Measurements from ENCODE around the gene LSM7.

LSM7 gene

DNA sequence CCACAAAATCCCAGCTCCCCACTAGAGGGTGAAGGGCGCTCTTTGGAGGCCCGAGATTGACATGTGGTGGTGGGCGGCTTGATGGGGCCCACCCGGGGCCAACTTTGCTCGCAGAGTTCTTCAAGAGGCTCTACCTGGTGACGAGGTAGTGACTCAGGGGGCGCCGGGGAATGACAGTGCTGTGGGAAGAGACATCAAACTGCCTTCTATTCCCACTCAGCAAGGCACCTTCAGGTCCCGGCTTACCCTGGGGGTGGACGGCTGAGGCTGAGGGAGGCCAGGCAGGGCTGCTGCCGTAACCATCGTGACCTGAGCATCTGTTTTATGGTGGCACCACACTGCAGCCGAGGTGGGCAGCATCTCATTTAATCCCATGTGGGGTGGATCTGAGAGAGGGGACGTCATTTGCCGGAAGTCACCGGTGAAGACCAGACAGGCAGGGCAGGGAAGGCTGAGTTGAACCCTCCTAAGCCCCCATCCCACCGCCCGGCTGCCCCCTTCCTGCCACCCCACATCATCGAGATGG is 22.0 kb downstream of the LSM7 start:
- no peak for DNase-seq (ENCODE audit: low read depth)

GRCh38 chr19:2305452-2306280 is 22.7 kb downstream of the LSM7 start:
- DNase-seq (ENCODE audit: low read depth), result no peak
- no peak overlapping the region for H3K4me3 ChIP-seq (ENCODE audit: low read depth, low read length)
- TF ChIP-seq, protein P1, sequence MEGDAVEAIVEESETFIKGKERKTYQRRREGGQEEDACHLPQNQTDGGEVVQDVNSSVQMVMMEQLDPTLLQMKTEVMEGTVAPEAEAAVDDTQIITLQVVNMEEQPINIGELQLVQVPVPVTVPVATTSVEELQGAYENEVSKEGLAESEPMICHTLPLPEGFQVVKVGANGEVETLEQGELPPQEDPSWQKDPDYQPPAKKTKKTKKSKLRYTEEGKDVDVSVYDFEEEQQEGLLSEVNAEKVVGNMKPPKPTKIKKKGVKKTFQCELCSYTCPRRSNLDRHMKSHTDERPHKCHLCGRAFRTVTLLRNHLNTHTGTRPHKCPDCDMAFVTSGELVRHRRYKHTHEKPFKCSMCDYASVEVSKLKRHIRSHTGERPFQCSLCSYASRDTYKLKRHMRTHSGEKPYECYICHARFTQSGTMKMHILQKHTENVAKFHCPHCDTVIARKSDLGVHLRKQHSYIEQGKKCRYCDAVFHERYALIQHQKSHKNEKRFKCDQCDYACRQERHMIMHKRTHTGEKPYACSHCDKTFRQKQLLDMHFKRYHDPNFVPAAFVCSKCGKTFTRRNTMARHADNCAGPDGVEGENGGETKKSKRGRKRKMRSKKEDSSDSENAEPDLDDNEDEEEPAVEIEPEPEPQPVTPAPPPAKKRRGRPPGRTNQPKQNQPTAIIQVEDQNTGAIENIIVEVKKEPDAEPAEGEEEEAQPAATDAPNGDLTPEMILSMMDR (IDR thresholded peaks at IDR 0.05; ENCODE audit: control insufficient read depth, extremely low read depth, insufficient read depth), result no peak

More for the DNA sequence above, 22.0 kb downstream of the LSM7 start:
- H3K4me3 ChIP-seq (ENCODE audit: low read depth, low read length), result no peak overlapping the region
- TF ChIP-seq, protein P1 (IDR thresholded peaks at IDR 0.05; ENCODE audit: control insufficient read depth, extremely low read depth, insufficient read depth), result no peak

DNA sequence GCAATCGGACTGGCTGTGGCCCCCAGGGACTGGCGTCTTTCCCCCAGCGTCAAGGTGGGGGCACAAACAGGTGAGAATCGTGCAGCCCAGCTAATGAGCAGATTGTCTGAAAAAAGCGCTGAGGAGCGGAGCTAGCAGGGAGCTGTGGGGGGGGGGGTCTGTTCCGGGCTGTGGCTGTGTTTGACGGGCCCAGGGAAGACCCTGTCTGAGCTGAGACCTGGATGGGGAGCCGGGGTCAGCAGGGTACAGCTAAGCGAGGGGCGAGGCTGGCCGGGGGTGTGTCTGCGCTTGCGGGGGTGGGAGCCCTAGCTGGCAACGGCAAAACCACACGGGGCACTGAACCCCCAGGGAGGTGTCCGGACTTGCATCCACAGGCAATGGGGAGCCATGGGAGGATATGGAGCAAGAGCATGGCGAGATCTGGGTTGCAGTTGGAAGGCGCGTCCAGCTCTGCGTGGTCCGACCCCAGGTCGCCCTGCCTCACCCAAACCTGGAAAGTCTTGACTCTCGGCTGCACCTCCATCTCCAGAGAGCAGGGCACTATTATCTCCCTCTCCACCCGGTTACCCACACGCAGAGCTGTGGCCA is 25.1 kb downstream of the LSM7 start:
- H3K4me3 ChIP-seq (ENCODE audit: low read depth, low read length), result no peak overlapping the region
- TF ChIP-seq, protein P1 (IDR thresholded peaks at IDR 0.05; ENCODE audit: control insufficient read depth, extremely low read depth, insufficient read depth), result no peak
- DNase-seq (ENCODE audit: low read depth), result no peak

- TF ChIP-seq, protein P1 (IDR thresholded peaks at IDR 0.05; ENCODE audit: control insufficient read depth, extremely low read depth, insufficient read depth), result no peak
- no peak overlapping the region for H3K4me3 ChIP-seq (ENCODE audit: low read depth, low read length)
- DNase-seq (ENCODE audit: low read depth), result no peak
Measured at GRCh38 chr19:2302319-2303210, 25.8 kb downstream of the LSM7 start.

GRCh38 chr19:2300533-2300932 is 27.9 kb downstream of the LSM7 start:
- no peak overlapping the region for H3K4me3 ChIP-seq (ENCODE audit: low read depth, low read length)
- TF ChIP-seq, protein P1 (IDR thresholded peaks at IDR 0.05; ENCODE audit: control insufficient read depth, extremely low read depth, insufficient read depth), result no peak
- no peak for DNase-seq (ENCODE audit: low read depth)

GRCh38 chr19:2296141-2296540 is 32.2 kb downstream of the LSM7 start:
- TF ChIP-seq, protein P1 (IDR thresholded peaks at IDR 0.05; ENCODE audit: control insufficient read depth, extremely low read depth, insufficient read depth), result no peak
- no peak for DNase-seq (ENCODE audit: low read depth)
- no peak overlapping the region for H3K4me3 ChIP-seq (ENCODE audit: low read depth, low read length)
